Breast epithelium (tissue), 3 donors: ENCODE data around the gene IST1.

Experiments
- CTCF ChIP-seq, 3 donors: fragments of 450-650 bp; IDR thresholded peaks; one replicate each; pipeline ENCODE4 v1.5.1; 2016 to 2017; ENCODE audit warnings: antibody characterized with exemption in 3 of 3, mild to moderate bottlenecking in 3 of 3, moderate library complexity in 3 of 3
- POLR2AphosphoS5 ChIP-seq, 3 donors: sonication (generic); formaldehyde crosslinking; IDR thresholded peaks; one replicate each; pipeline ENCODE4 v1.6.1; 2017; ENCODE audit warnings: antibody characterized with exemption in 3 of 3

GRCh38 chr16:71889147-71889546 lies 6.2 kb upstream of the IST1 start:
- no peak for TF ChIP-seq CTCF (IDR thresholded peaks at IDR 0.05)
- TF ChIP-seq POLR2AphosphoS5 (IDR thresholded peaks at IDR 0.05): no peak
